Glutamatergic neuron (in vitro differentiated cells): ENCODE data around the gene TDRD1. TPM values are rescaled to one million over a fixed set of nuclear protein-coding genes. Genes with fewer than 3 reads are reported as not detected.

ENCODE experiments used
- DNase-seq: peaks from one replicate; pipeline ENCODE4 v3.0.0; 2022
- H3K27ac Mint-ChIP-seq: one replicate; pipeline ENCODE4 v1.8.0; 2020; ENCODE audit warnings: mild to moderate bottlenecking, mixed read lengths, inconsistent platforms; ENCODE audit not compliant: unreplicated experiment
- H3K27me3 Mint-ChIP-seq: one replicate; pipeline ENCODE4 v1.8.0; 2020; ENCODE audit warnings: mild to moderate bottlenecking, moderate library complexity, mixed read lengths, inconsistent platforms; ENCODE audit not compliant: unreplicated experiment
- H3K36me3 Mint-ChIP-seq: one replicate; pipeline ENCODE4 v1.8.0; 2020; ENCODE audit warnings: mild to moderate bottlenecking, mixed read lengths, inconsistent platforms; ENCODE audit not compliant: unreplicated experiment
- H3K4me1 Mint-ChIP-seq: one replicate; pipeline ENCODE4 v1.8.0; 2020; ENCODE audit warnings: mild to moderate bottlenecking, low read depth, mixed read lengths, inconsistent platforms; ENCODE audit not compliant: unreplicated experiment
- H3K4me3 Mint-ChIP-seq: one replicate; pipeline ENCODE4 v1.8.0; 2020; ENCODE audit warnings: mild to moderate bottlenecking, mixed read lengths, inconsistent platforms; ENCODE audit not compliant: unreplicated experiment
- H3K9me3 Mint-ChIP-seq: one replicate; pipeline ENCODE4 v1.8.0; 2020; ENCODE audit warnings: mild to moderate bottlenecking, moderate library complexity, mixed read lengths, inconsistent platforms; ENCODE audit not compliant: unreplicated experiment
- total RNA-seq: library from RNA; stranded (reverse); fragmentation: NEBNext Ultra II Directional; extraction: Animal tissue kit (Norgen Biotek cat#: 25700); gene quantifications from one replicate; pipeline ENCODE4 v1.2.1, GENCODE V29; 2021; ENCODE audit not compliant: unreplicated experiment
- TF ChIP-seq, protein P1 (sequence below): fragments of 200-600 bp; sonication (generic); IDR thresholded peaks from one replicate; pipeline ENCODE4 v1.5.0; 2021; ENCODE audit not compliant: partially characterized antibody, unreplicated experiment

The TDRD1 gene
- total RNA-seq, 1 donor from 2014 or later = not detected

DNA sequence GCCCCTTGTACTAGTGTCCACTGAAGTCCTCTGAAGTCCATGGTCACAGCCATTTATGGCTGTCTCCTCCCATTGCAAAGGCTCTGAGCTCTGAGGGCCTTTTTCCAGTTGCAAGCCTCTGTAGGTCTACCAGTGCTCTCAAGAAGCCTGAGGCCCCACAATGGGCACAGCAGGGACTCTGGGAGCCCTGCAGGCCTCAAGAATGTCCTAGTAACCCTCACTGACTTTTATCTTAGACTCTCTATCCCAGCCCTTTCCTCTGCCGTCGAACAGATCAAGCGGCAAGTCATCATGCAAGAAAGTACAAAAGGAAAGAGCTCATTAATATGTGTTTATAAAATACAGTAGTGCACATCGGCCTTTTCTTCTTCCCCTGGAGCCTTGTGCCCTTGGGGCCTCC lies 83.3 kb downstream of the TDRD1 start:
- no peaks in the 10 kb centered on the region for H3K36me3 Mint-ChIP-seq
- H3K4me3 Mint-ChIP-seq = no peak overlapping the region
- no peaks in the 10 kb centered on the region for H3K9me3 Mint-ChIP-seq
- H3K4me1 Mint-ChIP-seq = no peaks in the 10 kb centered on the region
- DNase-seq = no peak
- TF ChIP-seq, protein P1, sequence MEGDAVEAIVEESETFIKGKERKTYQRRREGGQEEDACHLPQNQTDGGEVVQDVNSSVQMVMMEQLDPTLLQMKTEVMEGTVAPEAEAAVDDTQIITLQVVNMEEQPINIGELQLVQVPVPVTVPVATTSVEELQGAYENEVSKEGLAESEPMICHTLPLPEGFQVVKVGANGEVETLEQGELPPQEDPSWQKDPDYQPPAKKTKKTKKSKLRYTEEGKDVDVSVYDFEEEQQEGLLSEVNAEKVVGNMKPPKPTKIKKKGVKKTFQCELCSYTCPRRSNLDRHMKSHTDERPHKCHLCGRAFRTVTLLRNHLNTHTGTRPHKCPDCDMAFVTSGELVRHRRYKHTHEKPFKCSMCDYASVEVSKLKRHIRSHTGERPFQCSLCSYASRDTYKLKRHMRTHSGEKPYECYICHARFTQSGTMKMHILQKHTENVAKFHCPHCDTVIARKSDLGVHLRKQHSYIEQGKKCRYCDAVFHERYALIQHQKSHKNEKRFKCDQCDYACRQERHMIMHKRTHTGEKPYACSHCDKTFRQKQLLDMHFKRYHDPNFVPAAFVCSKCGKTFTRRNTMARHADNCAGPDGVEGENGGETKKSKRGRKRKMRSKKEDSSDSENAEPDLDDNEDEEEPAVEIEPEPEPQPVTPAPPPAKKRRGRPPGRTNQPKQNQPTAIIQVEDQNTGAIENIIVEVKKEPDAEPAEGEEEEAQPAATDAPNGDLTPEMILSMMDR = no peak
- no peak overlapping the region for H3K27ac Mint-ChIP-seq
- no peaks in the 10 kb centered on the region for H3K27me3 Mint-ChIP-seq

DNA sequence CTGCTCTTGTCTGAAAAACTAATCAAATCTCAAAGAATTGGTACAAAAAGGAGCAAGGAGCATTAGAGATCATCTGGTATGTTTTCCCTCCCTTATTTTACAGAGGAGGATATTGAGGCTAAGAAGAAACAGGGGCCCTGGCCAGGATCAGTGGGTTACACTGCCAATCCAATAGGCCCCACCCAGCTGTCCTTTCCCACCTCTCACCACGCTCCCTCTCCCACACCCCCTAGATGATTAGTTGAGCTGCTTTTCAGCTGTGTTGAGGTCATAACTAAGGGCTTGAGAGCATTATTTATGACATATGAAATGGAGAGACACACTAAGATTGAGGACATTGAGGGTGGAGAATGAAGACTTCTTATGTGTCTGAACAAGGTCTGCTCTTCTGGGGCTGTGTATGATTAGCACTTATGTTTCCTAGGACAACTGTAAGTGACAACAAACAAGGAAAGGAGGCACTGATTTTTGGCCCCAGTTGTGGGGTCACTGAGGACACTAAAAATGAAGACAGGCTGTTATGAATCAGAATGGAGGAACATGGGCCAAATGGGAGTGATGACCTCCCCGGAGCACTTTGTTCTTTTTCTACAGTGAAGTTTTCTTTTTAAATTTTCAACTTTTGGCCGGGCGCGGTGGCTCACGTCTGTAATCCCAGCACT lies 86.4 kb downstream of the TDRD1 start:
- Mint-ChIP-seq H3K4me1 (no peaks in the 10 kb centered on the region), H3K36me3 (no peaks in the 10 kb centered on the region), H3K9me3 (no peaks in the 10 kb centered on the region), H3K27me3 (no peaks in the 10 kb centered on the region), H3K4me3 (no peak overlapping the region), H3K27ac (no peak overlapping the region)
- DNase-seq = no peak
- TF ChIP-seq, protein P1 = no peak

- Mint-ChIP-seq H3K27ac (no peak overlapping the region), H3K27me3 (no peaks in the 10 kb centered on the region), H3K36me3 (no peaks in the 10 kb centered on the region), H3K9me3 (no peaks in the 10 kb centered on the region), H3K4me1 (no peaks in the 10 kb centered on the region), H3K4me3 (no peak overlapping the region)
- DNase-seq = no peak
- TF ChIP-seq, protein P1 = no peak
Measured at GRCh38 chr10:114266521-114266920, 87.4 kb downstream of the TDRD1 start.

DNA sequence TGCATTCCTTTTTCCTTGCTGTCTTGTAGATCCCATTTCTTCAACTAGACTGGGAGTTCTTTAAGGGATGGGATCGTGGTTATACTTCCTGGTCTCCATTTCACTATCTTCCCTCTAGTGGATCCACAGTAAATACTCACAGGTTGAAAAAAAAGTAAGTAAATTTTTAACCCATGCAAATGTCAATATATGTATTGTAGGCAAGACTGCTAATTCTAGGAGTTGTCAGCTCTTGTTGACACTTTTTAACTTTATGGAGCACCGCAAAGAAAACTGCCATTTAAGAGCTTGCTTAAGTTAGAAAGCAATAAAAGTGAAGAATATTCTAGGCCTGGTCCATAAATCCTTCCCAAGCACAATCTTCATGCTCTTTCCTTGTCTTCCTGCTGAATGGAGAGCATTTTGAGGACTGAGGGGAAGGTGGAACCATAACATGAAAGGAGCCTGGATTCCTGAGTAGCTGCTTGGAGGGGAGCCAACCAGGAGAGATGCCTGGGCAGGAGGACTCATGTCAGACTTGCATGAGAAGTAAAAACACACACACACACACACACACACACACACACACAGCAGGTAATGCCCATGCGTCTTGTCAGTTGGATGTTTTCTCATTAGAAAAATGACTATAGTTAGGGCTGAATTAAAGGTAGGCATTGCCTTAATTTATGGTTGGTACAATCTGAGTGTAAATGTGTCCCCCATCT lies 92.1 kb downstream of the TDRD1 start:
- DNase-seq = no peak
- Mint-ChIP-seq H3K27me3 (peaks cover 3% of the 10 kb centered on the region), H3K9me3 (peaks cover 1% of the 10 kb centered on the region), H3K36me3 (no peaks in the 10 kb centered on the region), H3K27ac (no peak overlapping the region), H3K4me1 (no peaks in the 10 kb centered on the region), H3K4me3 (no peak overlapping the region)
- TF ChIP-seq, protein P1 = no peak

GRCh38 chr10:114271779-114272167 lies 92.6 kb downstream of the TDRD1 start:
- H3K4me3 Mint-ChIP-seq = no peak overlapping the region
- H3K9me3 Mint-ChIP-seq = peaks cover 1% of the 10 kb centered on the region
- peaks cover 3% of the 10 kb centered on the region for H3K27me3 Mint-ChIP-seq
- H3K4me1 Mint-ChIP-seq = no peaks in the 10 kb centered on the region
- TF ChIP-seq, protein P1 = no peak
- no peaks in the 10 kb centered on the region for H3K36me3 Mint-ChIP-seq
- H3K27ac Mint-ChIP-seq = no peak overlapping the region
- DNase-seq = no peak
